Left ventricle myocardium inferior (tissue), 1 donor: ENCODE data around the gene ACTN1. TPM values are rescaled to one million over a fixed set of nuclear protein-coding genes. Genes with fewer than 3 reads are reported as not detected.

Source experiments
- DNase-seq: peaks from one replicate; pipeline ENCODE4 v3.0.0-alpha.2; 2020
- H3K27ac ChIP-seq: fragments of 200-600 bp; replicated peaks from 2 replicates; pipeline ENCODE4 v1.8.0; 2021
- H3K27me3 ChIP-seq: fragments of 200-600 bp; 2 replicates; pipeline ENCODE4 v1.8.0; 2021; ENCODE audit warnings: low read depth
- H3K36me3 ChIP-seq: fragments of 200-600 bp; 2 replicates; pipeline ENCODE4 v1.8.0; 2021
- H3K4me1 ChIP-seq: fragments of 200-600 bp; 2 replicates; pipeline ENCODE4 v1.8.0; 2021
- H3K4me3 ChIP-seq: fragments of 200-600 bp; 2 replicates; pipeline ENCODE4 v1.8.0; 2021; ENCODE audit warnings: mild to moderate bottlenecking, moderate library complexity
- H3K9me3 ChIP-seq: fragments of 200-600 bp; replicated peaks from 2 replicates; pipeline ENCODE4 v1.8.0; 2021
- CTCF ChIP-seq: fragments of 200-600 bp; IDR thresholded peaks from 2 replicates; pipeline ENCODE4 v1.8.0; 2021; ENCODE audit warnings: antibody characterized with exemption, mild to moderate bottlenecking, borderline replicate concordance
- intact Hi-C: fragments of 100-400 bp; cut with micrococcal nuclease; formaldehyde crosslinking; loops from one replicate; pipeline ENCODE4 v1.11.0; 2022
- total RNA-seq: library from RNA; stranded (reverse); fragmentation: NEBNext Ultra II Directional; extraction: Animal tissue kit (Norgen Biotek cat#: 25700); gene quantifications from one replicate; pipeline ENCODE4 v1.2.1, GENCODE V29; 2021
- donor health status: DM: no; HTN: yes; CAD: no; lungs with severe emphysema.

Gene ACTN1
- total RNA-seq, 1 donor from 2014 or later = 75.4 TPM

DNA sequence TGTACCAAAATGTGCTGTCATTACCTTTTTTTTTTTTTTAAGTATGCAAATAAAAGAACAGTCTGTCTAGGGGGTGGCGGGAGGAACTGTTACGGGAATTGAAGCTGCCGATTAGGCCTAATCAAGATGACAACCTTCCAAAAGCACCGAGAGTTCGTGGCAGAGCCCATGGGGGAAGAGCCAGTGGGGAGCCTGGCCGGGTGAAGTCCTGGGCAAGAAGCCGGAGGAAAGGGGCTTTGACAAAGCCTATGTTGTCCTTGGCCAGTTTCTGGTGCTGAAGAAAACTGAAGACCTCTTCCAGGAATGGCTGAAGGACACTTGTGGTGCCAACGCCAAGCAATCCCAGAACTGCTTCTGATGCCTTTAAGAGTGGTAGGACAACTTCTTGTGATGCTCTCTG lies 42.6 kb downstream of the ACTN1 start:
- no peak for DNase-seq
- Histone ChIP-seq H3K9me3 (no peaks in the 10 kb centered on the region), H3K27ac (peak overlapping the region; percentile 87), H3K27me3 (no peaks in the 10 kb centered on the region), H3K4me1 (peaks cover 82% of the 10 kb centered on the region), H3K4me3 (peak overlapping the region; percentile 0), H3K36me3 (no peaks in the 10 kb centered on the region)
- no peak for TF ChIP-seq CTCF
- intact Hi-C loops = no loop called here

DNA sequence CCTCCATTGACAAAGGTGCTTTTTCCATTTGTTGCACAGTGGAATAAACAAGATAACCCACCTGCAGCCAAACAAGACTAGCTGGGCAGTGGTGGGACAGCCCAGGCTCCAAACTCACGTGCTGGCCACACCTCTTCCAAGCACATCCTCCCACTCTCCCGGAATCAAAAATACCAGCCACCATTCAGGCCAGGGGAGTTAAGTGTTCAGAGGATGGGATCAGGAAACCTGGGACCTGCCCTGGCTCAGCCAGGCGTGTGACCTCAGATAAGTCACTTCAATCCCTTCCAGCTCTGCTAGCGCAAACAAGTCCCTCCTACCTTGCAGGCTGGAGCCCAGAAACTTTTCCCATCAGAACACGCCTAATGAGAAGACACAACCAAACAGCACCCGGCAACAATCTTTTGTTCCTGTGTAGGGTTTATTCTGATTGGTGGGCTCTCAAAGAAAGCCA lies 43.3 kb downstream of the ACTN1 start:
- H3K9me3 ChIP-seq = no peaks in the 10 kb centered on the region
- intact Hi-C loops = no loop called here
- peak overlapping the region; percentile 0 for H3K4me3 ChIP-seq
- DNase-seq = no peak
- H3K27ac ChIP-seq = peak overlapping the region; percentile 87
- H3K36me3 ChIP-seq = no peaks in the 10 kb centered on the region
- no peak for TF ChIP-seq CTCF
- no peaks in the 10 kb centered on the region for H3K27me3 ChIP-seq
- peaks cover 82% of the 10 kb centered on the region for H3K4me1 ChIP-seq

GRCh38 chr14:68934066-68934465 lies 45.0 kb downstream of the ACTN1 start:
- intact Hi-C loops = no loop called here
- TF ChIP-seq CTCF = no peak
- H3K4me1 ChIP-seq = peaks cover 79% of the 10 kb centered on the region
- H3K9me3 ChIP-seq = no peaks in the 10 kb centered on the region
- no peaks in the 10 kb centered on the region for H3K27me3 ChIP-seq
- no peak overlapping the region for H3K27ac ChIP-seq
- no peaks in the 10 kb centered on the region for H3K36me3 ChIP-seq
- no peak overlapping the region for H3K4me3 ChIP-seq
- no peak for DNase-seq

GRCh38 chr14:68932686-68933085 lies 46.4 kb downstream of the ACTN1 start:
- intact Hi-C loops = no loop called here
- no peak for TF ChIP-seq CTCF
- Histone ChIP-seq H3K36me3 (no peaks in the 10 kb centered on the region), H3K4me3 (no peak overlapping the region), H3K27me3 (no peaks in the 10 kb centered on the region), H3K9me3 (no peaks in the 10 kb centered on the region), H3K4me1 (peaks cover 76% of the 10 kb centered on the region), H3K27ac (no peak overlapping the region)
- no peak for DNase-seq

GRCh38 chr14:68932231-68932630 lies 46.9 kb downstream of the ACTN1 start:
- intact Hi-C loops = no loop called here
- DNase-seq = no peak
- no peaks in the 10 kb centered on the region for H3K9me3 ChIP-seq
- no peaks in the 10 kb centered on the region for H3K27me3 ChIP-seq
- no peaks in the 10 kb centered on the region for H3K36me3 ChIP-seq
- TF ChIP-seq CTCF = no peak
- no peak overlapping the region for H3K4me3 ChIP-seq
- H3K27ac ChIP-seq = peak overlapping the region; percentile 27
- H3K4me1 ChIP-seq = peaks cover 72% of the 10 kb centered on the region
